ENCODE measurements around the gene PRICKLE2.

The PRICKLE2 gene, protein sequence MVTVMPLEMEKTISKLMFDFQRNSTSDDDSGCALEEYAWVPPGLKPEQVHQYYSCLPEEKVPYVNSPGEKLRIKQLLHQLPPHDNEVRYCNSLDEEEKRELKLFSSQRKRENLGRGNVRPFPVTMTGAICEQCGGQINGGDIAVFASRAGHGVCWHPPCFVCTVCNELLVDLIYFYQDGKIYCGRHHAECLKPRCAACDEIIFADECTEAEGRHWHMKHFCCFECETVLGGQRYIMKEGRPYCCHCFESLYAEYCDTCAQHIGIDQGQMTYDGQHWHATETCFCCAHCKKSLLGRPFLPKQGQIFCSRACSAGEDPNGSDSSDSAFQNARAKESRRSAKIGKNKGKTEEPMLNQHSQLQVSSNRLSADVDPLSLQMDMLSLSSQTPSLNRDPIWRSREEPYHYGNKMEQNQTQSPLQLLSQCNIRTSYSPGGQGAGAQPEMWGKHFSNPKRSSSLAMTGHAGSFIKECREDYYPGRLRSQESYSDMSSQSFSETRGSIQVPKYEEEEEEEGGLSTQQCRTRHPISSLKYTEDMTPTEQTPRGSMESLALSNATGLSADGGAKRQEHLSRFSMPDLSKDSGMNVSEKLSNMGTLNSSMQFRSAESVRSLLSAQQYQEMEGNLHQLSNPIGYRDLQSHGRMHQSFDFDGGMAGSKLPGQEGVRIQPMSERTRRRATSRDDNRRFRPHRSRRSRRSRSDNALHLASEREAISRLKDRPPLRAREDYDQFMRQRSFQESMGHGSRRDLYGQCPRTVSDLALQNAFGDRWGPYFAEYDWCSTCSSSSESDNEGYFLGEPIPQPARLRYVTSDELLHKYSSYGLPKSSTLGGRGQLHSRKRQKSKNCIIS

GRCh38 chr3:64224826-64225610 is at the start of gene PRICKLE2:
Gene PRICKLE2 (minus strand): TSS chr3:64225466. CDS start chr3:64198927, 26,539 bp downstream.
- peak; percentile 80 for DNase-seq

DNA sequence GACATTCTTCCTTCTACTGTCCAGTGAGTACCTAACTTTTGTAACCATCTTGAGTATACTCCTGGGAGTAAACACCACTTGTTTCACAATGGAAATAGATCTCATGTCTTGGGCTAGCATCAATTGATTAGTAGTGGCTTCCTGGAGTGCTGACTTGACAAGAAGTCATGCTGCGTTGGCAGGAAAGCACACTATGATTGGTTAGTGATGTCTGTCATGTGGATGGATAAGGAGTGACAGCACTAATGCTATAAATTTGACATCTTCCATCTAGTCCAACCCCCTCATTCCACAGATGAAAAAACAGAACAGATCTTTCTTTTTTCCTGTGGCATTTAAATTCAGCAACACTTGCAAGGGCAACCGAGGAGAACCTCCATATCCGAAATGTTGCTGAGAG is 47.6 kb upstream of the PRICKLE2 start:
- DNase-seq: no peak

GRCh38 chr3:64272271-64272670 is 47.0 kb upstream of the PRICKLE2 start:
- DNase-seq: no peak

GRCh38 chr3:64271631-64272030 is 46.4 kb upstream of the PRICKLE2 start:
- no peak for DNase-seq

DNA sequence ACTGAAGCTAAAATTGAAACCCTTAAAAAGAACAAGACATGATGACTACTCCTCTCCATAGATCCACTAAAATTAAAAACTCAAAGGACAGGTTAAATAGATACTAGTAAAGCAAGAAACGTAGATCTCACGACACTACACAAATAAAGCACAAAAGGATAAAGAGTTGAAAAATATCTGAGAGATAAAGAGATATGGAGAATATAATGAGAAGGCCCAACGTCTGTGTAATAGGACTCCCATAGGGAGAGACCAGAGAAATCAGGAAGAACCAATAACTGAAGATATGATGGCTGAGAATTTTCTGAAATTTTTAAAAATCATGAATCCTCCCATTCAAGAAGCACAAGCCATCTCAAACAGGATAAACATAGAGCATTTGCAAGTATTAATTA is 45.6 kb upstream of the PRICKLE2 start:
- no peak for DNase-seq

DNA sequence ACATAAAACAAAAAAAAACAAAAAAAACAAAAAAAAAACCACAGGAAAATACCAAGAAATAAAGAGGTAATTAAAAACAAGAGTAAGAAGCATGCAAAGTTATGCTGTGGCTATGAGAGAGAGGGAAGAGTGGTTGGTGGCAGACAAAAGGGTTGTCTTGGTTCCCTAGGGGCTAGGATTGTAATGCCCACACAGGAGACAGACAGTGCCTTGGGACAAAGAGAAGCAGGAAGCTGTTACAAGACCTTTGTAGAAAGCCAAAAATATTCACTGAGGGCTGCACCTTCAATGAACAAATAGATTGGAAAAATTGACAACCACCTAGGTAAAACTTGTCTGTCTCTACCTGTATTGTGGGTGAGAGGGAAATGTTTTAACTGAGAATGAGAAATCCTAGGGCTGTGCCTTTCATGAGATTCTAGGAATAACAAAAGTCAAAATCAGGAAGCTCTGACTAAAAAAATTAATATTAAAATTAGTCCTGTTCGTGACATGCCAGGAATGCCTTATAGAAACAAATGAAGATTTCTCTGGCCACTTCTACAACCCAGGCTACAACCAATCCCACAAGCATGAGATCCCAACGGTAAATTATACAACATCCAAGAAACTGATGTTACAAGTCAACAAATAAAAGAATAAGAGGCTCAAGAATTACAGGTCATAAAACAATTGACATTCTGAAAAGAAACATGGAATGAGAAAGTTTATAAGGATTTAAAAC is 45.0 kb upstream of the PRICKLE2 start:
- DNase-seq: no peak

DNA sequence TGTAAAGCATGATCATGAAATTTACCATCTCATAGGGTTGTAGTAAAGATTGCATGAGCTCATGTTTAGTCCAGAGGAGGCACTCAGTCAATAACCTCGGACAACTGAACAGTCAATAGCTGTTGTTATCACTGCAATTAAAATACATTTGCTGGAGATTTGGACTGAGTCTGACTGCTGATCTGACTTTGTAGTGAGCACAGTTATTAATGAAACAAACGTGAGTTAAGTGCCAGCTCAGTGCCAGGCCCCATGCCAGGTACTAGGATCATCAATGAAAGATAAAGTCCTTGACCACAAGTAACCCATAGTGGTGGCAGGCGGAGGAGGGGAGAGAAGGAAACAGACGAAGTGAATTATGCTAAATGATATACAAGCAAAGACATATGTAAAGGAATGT is 43.7 kb upstream of the PRICKLE2 start:
- no peak for DNase-seq

DNA sequence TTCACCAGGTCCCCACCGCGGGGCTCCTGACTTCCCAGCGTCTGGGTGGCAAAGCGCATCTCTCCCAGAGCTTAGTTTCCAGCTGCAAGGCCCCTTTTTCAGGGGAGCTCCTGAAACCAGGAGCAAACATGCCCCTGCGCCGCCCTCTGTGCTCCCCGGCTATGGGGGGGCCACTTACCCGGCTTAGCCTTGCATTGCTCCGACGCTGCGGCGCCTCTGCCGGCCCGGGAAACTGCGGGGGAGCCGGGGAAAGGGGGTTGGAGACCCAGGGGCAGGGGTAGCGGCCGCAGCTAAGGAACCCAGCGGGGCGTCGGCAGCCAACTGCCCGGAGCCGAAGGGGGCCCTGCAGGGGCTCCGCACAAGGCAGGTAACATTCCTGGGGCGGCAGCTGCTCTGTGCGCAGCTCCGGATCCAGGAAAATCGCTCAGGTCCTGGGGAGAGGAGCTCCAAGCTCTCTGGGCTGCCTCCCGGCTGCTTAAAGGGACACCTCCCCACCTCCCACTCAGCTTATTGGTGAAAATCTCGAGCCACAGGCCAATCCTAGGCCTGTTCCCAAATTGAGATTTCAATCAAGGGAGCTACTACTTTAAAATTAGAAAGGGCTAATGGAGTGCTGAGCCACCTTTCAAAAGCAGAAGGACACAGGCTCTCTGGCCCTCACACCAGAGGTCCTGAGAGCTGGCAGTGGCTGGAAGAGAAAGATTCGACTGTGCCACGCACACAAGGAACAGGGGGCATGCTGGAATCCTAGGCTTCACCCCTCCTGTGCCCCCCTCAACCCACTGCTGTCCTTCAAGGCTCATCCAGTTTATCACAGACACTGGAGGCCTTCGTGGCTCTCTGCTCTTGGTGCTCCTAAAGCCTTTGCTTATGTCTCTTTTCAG is 42.7 kb upstream of the PRICKLE2 start:
- DNase-seq: peak; percentile 75

DNA sequence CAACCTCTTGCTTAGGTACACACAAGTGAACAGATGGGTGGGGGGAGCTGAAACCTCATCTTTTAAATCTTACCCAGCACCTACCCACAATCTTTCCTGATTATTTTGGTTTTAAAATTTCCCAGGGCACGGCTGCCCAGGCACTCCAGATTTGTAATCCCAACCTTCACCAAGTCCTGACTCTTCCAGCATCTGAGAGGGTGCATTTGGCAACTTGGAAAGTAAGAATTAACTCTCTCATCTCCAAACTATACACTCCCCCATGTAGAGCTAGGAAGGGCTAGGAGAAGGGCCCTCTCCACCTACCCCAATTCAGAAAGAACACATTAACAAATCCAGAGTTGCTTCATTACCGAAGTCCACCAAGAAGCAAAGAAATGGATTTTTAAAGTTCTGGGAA is 41.7 kb upstream of the PRICKLE2 start:
- no peak for DNase-seq

- DNase-seq: peak; percentile 99
Observed at GRCh38 chr3:64266065-64266931, 41.0 kb upstream of the PRICKLE2 start.

GRCh38 chr3:64265646-64266045 is 40.4 kb upstream of the PRICKLE2 start:
- no peak for DNase-seq

DNA sequence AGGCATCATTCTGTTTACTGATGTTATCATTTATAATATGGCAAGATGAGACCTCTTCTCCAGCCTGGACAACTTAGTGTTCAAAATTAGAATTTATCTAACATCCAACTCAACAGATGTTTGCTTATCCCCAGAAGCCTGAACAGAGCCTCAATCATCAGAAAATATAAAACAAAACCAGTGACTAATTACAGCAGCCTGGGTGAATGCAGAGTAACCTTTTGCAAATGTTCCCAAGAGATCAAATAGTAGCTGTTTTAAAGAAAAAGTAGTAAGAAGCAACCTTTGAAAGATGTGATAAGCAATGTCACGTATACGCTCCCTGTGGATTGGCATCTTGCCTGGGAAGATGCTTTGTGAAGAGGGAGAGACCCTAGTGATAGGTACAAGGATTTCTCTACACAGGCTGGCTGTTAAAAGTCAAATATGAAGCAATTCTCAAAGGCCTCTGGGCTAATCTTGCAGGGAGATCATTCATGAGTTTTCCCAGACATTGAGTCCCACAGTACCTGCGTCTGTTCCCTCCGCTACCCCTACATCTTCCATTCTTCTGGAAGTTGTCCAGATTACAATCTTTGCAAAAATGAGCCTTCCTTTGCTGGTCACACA is 39.3 kb upstream of the PRICKLE2 start:
- peak; percentile 40 for DNase-seq

GRCh38 chr3:64262574-64263114 is 37.4 kb upstream of the PRICKLE2 start:
- no peak for DNase-seq

GRCh38 chr3:64260431-64260830 is 35.2 kb upstream of the PRICKLE2 start:
- peak; percentile 47 for DNase-seq

- peak; percentile 71 for DNase-seq
Observed at GRCh38 chr3:64259636-64260035, 34.4 kb upstream of the PRICKLE2 start.

DNA sequence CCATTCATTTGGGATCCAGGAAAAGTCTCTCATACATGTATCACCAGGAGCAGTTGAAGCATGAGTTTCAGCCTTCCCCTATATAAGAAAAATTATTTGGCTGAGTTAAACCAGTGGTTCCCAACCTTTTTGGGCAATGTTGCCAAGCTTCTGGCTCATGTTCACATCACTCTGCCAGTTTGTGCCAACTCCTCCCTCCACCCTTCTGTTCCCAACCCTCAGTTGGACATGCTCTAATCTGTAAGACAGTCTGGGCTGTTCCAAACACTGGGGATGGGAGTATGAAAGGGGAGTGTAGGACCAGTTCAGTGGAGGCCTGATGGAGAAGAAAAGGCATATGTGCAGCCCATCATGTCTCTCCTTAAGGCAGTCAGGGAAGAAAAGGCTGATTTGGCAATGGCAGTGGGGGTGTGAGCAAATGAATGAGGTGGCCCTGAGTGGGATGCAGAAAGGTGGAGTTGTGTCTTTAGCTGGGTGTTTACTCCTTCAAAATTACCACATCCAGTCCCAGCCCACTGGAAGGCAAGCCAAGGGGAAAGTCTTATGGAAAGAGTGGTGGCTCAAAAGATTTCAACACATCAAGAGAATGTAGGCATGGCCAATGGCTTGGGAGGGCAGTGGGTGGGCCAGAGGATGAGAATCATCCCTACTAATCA is 32.0 kb upstream of the PRICKLE2 start:
- no peak for DNase-seq

- no peak for DNase-seq
Observed at GRCh38 chr3:64255741-64256340, 30.6 kb upstream of the PRICKLE2 start.

GRCh38 chr3:64254443-64254842 is 29.2 kb upstream of the PRICKLE2 start:
- no peak for DNase-seq

- no peak for DNase-seq
Observed at GRCh38 chr3:64253689-64254088, 28.4 kb upstream of the PRICKLE2 start.
